Cortex of kidney (tissue), 1 donor: ENCODE measurements around the gene PDHB.
"Not testable (repeated sequence)": the region's sequence is repeated elsewhere in the genome, so short reads cannot be mapped to it uniquely, and the experiment has no call there.

Source experiments
- DNase-seq: peaks from one replicate; lab custom pipeline; 2025; lab: John Stamatoyannopoulos, UW

Gene PDHB

DNA sequence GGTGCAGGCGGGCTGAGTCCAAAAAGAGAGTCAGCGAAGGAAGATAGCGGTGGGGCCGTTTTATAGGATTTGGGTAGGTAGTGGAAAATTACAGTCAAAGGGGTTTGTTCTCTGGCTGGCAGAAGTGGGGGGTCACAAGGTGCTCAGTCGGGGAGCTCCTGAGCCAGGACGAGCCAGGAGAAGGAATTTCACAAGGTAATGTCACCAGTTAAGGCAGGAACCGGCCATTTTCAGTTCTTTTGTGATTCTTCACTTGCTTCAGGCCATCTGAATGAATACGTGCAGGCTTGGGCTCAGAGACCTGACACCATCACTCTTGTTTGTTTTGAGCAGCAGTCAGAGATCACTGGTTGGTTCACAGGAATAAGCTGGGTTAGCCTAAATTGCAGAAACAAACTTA is 3.6 kb upstream of the PDHB start:
- not testable (repeated sequence) for DNase-seq

DNA sequence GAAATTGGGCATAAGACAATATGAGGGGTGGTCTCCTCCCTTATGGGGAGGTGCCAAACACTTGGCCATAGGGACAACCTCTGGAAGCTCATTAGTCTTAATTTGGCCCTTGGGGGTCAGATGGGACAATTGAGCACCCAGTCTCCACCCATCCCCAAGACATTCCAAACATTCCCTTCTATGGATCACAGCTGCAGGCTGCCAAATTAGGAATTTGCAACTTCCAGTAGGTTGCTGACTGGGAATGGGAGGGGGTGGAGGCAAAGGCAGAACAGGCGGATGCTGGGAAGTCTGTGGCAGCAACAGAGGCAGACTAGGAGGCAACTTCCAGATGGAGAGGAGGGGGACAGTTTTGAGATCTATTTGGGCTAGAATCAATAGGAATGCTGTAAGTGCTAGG is 1.4 kb upstream of the PDHB start:
- no peak for DNase-seq

DNA sequence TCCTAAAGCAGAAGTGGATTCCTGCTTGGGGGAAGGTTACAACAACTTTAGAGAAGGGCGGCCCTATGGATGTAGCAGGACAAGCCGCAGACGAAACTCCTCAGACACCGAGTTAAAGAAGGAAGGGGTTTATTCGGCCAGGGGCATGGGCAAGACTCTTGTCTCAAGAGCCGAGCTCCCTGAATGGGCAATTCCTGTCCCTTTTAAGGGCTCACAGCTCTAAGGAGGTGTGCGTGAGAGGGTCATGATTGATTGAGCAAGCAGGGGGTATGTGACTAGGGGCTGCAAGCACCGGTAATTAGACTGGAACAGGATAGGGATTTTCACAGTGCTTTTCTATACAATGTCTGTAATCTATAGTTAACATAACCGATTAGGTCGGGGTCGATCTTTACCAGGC is 879 bp upstream of the PDHB start:
- no peak for DNase-seq

DNA sequence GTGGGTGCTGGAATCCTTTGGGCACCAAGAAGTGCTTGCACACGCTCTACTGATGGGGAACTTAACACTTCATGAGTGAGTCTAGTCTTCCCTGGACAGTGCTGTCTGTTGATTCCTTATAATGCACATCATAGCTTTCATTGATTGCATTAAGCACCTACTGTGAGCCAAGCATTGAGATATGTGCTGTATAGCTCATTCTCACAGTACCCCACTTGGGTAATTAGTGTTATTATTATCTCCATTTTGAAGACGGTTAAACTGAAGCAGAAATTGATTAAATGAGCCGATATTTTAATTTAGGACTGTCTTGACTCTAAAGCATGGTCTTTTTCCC is 504 bp upstream of the PDHB start:
- no peak for DNase-seq

DNA sequence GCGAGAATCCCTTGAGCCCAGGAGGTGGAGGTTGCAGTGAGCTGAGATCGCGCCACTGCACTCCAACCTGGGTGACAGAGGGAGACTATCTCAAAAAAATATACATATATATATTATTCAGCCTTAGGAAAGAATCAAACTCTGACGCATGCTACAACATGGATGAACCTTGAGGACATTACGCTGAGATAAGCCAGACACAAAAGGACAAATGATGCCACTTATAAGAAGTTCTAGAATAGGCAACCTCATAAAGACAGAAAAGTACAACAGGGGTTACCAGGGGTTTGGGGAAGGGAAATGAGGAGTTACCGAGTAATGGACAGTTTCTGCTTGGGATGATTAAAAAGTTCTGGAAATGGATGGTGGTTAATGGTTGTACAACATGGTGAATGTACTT is 727 bp downstream of the PDHB start:
- DNase-seq = no peak

DNA sequence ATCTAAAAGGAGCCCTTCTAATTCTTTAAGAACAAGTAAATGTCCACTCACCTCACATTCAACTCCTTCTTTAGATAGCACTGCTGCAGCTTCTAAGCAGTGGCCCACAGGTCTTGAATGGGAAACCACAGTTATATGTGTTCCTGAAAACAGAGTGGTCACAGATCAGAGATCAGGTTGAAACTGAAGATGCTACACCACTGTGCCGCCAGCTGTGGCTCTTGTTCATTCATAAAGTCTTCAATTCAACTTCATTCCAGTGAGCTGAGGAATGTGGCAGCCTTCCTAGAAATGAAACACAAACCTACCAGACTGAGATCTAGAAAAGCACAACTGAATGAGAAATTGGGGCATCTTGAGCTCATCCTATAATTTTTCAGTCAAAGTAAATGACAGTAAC is 4.0 kb downstream of the PDHB start:
- DNase-seq = no peak

DNA sequence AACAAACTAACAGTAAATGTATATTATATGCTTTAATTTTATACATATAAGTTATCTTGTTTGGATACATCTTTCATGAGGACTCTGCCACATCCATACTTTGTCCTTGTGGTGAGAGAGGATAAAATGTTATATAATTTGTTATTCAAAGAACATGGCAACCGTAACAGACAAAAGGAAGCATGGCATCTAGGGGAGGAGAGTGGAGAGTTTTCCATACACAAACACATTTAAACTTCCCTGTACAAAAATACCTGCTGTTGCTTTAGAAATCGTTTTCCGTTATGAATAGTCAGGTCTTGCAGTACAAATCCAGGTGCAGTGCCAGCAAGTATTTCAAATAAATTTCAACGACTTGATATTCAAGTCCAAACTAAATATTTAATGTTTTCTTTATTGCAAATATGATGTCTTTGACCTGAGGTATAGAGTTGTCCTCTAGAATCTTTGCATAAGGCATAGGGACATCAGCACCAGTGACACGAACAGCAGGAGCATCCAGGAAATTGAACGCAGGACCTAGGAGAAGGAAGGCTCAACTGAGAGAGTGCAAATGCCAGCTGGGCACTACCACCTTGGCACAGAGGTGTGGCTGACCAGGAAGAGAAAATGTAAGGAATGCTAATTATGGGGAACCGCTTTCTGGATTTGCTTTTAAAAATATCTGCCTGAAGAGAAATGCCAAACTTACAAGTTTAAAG is 5.8 kb downstream of the PDHB start:
- DNase-seq = no peak

DNA sequence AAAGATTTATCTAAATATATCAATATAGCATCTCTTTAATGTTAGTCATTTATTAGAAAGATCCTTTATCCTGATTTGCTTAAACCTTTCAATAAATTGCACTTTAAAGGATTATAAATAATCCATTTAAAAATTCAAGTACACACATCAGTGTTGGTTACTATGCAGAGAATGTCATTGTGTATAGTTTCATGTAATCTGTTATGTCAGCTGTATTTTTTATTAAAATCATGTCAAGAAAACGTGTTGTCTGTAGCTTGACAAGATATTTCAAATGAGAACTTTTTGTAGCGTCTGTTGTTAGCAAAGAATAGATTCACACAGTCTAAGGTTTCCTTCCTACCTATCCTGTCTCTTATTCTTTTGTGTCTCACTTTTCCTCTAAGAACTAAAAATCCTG is 7.8 kb downstream of the PDHB start:
- no peak for DNase-seq

DNA sequence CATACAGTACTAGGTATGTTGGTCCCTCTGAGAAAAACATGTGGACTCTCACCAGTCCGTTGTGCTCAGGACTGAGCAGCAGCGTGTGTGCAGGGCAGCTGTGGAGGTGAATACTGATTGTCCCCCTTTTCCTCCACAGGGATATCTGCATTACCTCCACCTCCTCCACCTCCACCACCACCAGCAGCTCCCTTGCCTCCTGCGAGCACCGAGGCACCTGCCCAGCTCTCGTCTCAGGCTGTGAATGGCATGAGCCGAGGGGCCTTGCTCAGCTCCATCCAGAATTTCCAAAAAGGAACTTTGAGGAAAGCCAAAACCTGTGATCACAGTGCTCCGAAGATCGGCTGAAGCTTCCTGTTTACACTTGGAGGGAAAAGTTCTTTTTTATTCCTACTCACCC is 9.0 kb downstream of the PDHB start:
- DNase-seq = no peak

DNA sequence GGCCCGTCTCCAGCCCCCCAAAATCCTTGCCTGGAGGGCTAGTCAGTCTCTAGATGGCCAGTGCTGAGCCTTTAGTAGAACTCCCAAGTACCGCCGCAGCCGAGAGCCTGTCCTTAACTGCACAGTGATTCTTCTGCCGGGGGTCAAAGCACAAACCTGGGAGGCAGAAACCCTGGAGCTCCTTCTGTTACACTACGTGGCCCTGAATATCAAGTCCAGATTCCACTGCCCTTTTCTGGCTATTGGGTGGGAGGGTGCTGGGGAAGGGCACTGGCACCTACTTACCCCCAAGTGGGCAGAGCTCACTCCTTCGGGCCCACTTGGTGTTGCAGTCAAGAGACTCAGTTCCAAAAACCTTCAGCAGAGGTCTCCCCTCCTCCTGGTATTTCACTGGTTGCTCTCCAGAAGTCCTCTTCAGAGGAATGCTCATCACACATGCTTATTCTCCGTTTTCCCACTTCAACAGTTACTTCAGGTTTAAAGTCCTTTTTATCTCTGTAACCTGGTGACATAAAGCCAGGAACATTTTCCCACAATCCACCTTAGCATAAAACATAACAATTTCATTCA is 10.8 kb downstream of the PDHB start:
- DNase-seq = no peak

DNA sequence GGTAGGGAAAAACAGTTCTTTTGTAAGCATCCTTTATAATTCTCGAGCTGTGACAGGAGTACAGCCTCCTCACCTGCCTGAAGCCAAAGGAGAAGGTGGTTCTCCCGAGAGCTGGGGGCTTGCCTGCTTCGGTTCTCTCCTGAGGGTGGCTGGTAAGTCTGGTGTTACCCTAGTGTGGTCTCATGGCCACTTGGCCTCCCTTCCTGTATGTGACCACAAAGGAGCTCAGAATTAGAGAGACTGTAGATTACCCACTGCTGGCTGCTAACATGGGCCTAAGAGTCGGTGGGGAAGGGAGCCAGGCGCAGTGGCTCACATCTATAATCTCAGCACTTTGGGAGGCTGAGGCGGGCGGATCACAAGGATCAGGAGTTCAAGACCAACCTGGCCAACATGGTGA is 12.6 kb downstream of the PDHB start:
- DNase-seq = no peak

DNA sequence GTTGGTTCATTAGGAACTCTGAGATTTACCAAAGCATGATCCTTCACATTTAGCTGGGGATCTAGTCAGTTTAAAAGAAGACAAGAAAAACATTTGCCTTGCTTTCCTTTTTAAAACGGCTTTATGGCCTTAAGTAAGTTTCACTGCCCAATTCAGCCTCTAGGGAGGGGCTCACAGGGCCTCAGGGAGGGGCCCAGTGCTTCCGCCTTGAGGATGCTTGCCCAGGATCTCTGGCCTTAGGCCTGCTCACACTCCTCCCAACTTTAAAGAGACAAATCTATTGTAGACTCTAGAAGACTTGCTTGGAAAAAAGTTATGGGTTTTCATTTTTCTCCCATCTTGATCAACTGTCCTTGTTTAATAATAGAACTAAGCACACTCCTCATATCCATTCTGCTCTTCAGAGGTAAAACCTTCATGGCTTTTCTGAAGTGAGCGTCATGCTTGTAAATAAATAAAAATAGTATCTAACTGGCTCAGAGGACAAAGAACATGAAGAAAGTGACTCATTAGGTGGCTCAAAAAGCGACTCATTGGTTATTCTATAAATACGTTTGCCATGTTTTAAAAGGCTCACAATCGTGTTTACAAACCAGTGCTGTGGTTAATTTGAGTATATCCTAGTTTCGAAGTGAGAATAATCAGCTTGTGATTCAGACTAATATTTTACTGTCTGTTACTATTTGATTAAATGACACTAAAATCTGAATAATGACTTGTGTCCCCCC is 13.7 kb downstream of the PDHB start:
- no peak for DNase-seq

DNA sequence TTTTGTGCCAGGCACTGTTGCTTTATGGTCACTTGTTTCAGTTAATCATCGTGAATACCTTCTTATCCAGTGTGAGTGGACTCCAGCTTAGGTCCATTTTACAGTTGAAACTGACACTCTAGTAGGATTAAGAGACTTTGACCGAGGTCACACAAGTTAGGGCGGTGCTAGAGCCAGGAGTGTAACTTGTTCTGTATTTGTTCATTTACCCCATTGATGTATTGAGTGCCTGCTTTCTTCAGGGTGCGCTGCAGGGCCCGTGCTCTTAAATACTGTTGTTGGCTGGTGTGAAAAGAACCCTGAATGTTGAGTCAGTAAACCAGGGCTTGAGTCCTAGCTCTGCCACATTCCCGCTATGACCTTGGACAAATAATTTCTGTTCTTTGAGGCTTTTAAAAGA is 15.4 kb downstream of the PDHB start:
- no peak for DNase-seq

DNA sequence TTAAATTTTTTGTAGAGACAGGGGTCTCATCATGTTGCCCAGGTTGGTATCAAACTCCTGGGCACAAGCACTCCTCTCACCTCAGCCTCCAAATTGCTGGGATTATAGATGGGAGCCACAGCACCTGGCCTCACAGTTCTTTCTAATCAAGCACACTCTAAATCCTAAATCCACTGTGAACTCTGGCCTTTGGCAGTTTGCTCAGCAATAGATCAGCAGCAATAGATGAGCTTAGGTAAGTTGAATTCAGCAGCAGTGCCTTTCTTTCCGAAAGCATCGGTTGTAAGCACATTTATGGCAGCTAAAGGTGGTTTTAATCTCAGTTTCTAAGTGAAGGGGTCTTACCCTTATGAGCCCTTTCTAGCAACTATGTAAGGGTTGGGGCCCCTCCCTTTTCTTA is 16.6 kb downstream of the PDHB start:
- no peak for DNase-seq

DNA sequence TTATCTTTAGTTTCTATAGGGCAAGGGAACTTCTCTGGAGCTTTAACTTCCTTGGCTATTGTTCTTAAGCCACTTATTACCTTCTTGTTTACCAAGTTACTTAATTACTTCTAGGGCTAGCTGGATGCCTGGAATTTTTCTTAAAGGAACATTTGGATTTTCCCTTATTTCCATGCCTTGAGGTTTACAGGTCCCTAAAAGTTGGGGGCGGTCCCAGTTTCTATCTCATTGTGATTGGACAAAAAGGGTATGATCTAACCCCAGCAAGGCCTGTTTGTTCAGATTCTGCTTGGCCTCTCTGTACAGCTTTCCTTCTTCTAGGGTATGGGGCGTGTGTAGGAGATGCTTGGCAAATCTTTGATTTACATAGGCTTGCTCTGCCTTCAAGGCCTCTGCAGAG is 17.4 kb downstream of the PDHB start:
- no peak for DNase-seq

DNA sequence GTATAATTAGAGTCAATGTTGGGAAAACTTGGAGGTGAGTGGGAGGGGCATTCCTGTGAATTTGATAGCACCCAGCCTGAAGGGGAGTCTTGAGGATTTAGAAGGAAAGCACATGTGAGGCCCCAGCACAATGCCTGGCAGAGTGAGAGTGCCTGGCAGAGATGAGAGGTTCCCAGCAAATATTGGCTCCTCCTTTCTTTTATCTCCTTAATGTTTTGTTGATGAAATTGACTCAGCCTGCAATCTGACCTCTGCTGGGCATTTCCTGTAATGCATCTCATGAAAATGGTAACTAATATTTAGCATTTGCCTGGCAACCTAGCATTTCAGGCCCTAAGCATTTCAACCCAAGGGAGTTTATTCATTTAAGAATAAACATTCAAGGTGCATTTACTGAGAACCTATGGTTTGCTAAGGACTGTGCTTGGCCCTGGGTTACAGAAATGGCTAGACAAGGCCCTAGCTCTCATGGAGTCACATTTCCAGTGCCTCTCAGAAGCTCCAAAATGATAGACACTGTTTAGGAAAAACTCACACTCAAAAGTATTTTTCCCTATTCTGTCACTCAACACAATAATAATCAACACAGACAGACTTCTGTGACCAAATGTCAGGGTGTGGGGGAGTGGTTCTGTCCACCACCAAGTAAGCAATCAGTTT is 19.0 kb downstream of the PDHB start:
- DNase-seq = no peak

DNA sequence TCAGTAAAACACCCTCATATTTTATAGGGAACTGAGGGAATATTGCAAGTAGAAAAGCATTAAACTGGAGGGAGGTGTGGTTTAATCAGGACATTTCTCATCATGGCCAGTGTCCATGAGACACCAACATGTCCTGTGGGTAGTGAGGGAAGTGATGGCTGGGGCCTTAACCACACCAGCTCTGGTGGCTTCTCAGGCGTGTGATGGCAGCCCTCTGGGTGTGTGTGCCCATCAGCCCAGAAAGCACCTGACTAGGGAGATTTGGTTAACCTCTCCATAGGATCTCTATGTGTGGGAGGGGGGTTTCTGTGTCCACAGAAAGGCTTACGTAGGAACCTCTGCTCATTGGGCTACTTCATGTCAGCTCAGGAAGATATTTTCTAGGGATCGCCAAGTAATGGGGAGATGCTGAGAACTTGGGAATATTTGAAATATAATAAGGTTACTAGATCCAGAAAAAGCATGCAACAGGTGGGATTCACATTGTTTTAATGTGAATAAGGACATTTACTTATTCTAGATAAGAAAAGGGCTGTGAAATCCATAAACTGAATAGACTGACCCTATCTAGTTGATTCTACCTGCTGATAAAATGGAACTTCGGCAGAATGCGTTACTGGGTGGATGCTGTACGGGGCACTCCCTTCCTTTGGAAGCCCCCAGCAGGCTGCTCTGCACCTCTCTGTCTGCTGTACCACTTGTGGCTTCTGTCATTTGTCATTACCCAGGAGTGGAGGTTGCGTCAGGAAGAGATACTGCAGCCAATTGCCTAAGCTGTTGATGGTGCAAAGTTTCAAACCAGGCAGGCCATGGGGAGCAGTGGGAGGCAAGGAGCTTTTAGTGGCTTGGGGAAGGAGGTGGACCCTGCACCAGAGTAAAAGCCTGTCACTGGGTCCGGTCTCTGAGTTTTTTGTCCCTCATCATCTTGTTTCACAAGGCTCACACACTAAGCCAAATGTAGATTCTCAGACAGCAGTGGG is 21.5 kb downstream of the PDHB start:
- DNase-seq = no peak

DNA sequence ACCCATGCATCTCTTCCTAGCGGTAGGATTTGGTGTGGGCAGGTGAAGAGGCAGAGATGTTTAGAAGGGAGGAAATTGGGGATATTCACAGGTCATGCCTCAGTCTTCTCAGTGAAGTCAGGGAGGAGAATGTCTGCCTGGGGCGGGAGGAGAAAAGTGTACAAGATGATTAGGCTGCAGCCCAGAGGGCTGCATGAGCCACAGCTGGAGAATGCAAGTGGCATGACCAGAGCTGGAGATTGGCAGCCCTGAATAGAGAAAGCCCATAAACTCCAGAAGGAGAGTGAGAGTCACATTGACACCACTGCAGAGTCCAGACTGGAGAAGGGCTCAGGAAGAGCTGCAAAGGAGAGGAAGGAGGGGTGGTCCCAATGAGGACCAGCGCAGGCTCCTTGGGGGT is 22.6 kb downstream of the PDHB start:
- DNase-seq = no peak

DNA sequence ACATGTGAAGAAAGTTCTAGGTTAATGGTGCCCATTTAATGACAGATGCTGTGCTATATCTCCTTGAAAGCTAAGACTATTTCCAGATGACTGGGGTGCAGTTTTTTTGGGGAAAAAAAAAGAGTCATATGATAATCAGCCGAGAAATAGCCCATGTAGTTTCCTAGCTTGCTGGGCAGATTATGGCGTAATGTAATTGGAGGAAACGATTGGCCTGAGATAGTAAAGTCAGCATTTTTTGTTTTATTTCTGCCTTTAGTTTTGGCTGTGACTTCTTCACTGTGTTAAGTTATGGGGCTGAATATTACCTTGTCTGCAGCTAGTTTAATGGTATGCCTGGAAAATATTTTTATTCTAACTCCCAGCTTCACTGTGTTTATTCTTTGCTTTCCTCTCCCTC is 24.0 kb downstream of the PDHB start:
- no peak for DNase-seq

DNA sequence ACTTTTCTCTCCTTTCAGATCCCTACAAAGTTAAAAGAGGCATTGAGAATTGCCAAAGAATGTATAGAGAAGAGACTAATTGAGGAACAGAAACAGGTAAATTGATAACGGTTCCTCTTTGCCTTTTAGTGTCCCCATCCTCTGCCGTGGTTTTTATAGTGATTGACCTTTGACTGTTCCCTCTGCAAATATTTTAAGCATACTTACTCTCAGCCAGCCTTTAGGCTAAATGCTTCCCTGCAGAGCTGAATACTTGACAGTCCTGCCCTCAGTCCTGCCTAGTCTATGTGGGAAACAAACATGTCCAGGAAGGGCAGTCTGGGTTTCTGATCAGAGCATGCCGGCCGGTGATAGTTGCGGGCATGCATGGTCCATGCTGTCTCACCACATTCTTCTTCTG is 24.7 kb downstream of the PDHB start:
- DNase-seq = no peak

DNA sequence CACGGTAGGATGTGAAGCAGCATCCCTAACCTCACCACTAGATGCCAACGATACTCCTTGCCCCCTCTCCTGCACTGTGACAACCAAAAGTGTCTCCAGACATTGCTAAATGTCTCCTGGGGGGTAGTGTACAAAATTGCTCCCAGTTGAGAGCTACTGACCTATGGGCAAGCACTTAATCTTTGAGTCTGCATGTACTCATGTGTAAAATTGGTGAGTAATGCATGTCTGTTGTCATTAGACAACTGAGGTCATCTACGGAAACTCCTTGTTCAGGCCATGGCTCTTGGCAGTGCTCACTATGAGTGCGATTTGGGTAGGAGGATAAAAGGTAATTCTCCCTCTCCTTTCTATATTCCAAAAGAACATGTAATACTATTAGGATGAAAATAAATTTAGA is 29.2 kb downstream of the PDHB start:
- DNase-seq = no peak

DNA sequence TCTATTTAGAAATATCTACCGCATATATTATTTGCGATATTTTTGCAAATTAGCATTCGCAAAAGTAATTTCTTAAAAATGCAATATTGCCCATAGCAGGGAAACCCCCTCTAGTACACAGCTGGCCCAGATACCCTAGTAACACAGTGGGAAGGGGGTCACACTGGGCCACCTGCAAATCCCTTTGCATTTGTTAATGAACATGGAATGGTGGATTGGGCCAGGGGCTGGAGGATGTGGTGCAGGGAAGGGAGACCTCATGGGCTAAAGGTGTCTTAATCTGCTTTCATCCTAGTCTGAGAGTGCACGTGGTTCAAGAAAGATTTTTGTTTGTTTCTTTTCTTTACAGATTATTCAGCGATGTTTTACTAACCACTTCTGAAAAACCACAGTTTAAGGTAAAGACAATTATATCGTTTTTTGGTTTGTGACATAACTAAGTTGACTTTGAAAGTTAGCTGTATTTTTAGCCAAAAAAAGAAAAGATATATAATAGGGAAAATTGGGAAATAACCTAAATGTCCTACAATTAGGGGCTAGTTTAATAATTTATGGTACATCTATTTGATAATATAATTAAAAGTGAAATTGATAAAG is 30.0 kb downstream of the PDHB start:
- no peak for DNase-seq
